ENCODE data around the gene LIFR. TPM values are rescaled to one million over a fixed set of nuclear protein-coding genes. Genes with fewer than 3 reads are reported as not detected.

LIFR gene
- total RNA-seq, 1 donor from 2014 or later = 33.4 TPM

DNA sequence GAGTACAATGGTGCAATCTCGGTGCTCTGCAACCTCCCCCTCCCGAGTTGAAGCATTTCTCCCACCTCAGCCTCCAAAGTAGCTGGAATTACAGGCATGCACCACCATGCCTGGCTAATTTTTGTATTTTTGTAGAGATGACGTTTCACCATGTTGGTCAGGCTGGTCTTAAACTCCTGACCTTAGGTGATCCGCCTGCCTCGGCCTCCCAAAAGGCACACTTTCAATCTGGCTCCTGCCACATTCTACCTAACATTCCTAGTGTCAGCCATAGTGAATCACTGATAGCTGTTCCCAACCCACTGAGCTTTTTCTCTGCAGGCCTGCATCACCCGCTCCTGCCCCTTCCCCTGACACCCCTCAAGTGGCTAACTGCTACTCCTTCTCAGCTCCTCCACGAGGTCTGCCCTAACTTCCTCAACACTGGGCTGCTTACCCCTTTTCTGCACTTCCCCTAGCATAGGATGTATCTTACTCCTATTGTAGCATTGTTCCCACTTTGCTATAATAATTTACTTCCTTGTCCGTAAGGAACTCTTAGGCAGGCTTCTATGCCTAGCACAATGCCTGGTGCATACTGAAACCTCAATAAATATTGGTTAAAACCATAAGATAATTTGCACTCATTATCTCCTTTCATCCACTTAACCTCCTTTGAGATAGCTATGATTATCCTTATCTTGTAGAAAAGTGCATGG, 42.0 kb upstream of the LIFR start:
- peaks cover 6% of the 10 kb centered on the region for H3K9me3 Mint-ChIP-seq (ENCODE audit: low read depth)
- no peak for DNase-seq (ENCODE audit: low spot score, unreplicated experiment)
- H3K27ac Mint-ChIP-seq = no peak overlapping the region
- peaks cover 3% of the 10 kb centered on the region for H3K27me3 Mint-ChIP-seq
- TF ChIP-seq, protein P1, sequence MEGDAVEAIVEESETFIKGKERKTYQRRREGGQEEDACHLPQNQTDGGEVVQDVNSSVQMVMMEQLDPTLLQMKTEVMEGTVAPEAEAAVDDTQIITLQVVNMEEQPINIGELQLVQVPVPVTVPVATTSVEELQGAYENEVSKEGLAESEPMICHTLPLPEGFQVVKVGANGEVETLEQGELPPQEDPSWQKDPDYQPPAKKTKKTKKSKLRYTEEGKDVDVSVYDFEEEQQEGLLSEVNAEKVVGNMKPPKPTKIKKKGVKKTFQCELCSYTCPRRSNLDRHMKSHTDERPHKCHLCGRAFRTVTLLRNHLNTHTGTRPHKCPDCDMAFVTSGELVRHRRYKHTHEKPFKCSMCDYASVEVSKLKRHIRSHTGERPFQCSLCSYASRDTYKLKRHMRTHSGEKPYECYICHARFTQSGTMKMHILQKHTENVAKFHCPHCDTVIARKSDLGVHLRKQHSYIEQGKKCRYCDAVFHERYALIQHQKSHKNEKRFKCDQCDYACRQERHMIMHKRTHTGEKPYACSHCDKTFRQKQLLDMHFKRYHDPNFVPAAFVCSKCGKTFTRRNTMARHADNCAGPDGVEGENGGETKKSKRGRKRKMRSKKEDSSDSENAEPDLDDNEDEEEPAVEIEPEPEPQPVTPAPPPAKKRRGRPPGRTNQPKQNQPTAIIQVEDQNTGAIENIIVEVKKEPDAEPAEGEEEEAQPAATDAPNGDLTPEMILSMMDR (IDR thresholded peaks at IDR 0.05; ENCODE audit: unreplicated experiment) = no peak
- H3K4me3 Mint-ChIP-seq (ENCODE audit: low read depth) = no peak overlapping the region
- H3K4me1 Mint-ChIP-seq (ENCODE audit: low read depth) = peaks cover 26% of the 10 kb centered on the region
- no peaks in the 10 kb centered on the region for H3K36me3 Mint-ChIP-seq (ENCODE audit: insufficient read depth)

DNA sequence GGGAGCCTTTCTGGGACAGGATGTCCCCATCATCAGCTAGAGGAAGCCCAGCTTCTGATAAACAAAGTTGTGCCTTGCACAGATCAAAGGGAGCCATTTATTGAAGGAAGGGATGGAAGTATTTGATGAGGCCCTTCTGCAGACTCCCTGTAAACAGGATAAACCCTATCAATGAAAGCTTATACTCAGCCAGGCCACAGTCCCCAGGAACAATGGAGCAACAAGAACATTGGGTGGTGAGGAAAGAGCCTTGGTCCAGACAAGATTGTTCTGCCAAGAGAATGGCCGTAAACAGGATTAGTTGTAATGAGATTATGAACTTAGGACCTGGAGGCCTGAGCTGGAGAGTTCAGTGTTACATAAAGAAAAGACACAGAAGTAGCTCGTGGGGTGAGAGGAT, 40.5 kb upstream of the LIFR start:
- no peak overlapping the region for H3K27ac Mint-ChIP-seq
- H3K36me3 Mint-ChIP-seq (ENCODE audit: insufficient read depth) = no peaks in the 10 kb centered on the region
- no peak overlapping the region for H3K4me3 Mint-ChIP-seq (ENCODE audit: low read depth)
- H3K27me3 Mint-ChIP-seq = peaks cover 3% of the 10 kb centered on the region
- no peak for DNase-seq (ENCODE audit: low spot score, unreplicated experiment)
- TF ChIP-seq, protein P1 (IDR thresholded peaks at IDR 0.05; ENCODE audit: unreplicated experiment) = no peak
- peaks cover 26% of the 10 kb centered on the region for H3K4me1 Mint-ChIP-seq (ENCODE audit: low read depth)
- H3K9me3 Mint-ChIP-seq (ENCODE audit: low read depth) = peaks cover 4% of the 10 kb centered on the region

DNA sequence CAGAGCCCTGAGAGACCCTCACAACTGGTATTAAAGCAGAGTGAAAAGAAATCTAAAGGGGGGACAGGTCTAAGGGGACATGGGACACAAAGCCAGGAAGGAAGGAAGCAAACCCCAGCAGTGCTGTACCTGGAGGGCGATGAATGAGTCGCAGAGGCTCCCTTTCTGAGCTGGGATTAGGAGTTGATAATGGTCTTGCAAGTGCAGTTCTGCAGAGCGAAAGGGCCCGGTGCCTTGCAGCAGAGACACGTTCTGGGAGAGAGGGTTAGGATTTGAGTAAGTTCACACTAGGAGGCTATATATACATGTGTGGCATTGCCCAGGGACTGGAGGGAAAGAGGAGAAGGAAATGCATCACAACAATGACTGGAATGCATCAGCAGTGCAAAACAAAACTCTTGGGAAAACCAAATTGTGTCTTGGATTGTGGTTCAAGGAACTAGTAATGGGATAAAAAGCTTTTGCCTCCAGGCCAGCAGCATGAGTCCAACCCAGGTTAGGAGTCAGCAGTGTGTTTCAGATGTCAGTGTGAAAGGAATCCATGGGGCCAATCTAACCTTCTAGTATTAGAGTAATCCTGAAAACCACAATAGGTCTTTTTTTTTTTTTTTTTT, 38.8 kb upstream of the LIFR start:
- no peak for DNase-seq (ENCODE audit: low spot score, unreplicated experiment)
- Mint-ChIP-seq H3K27me3 (peaks cover 3% of the 10 kb centered on the region), H3K36me3 (ENCODE audit: insufficient read depth) (no peaks in the 10 kb centered on the region), H3K9me3 (ENCODE audit: low read depth) (no peaks in the 10 kb centered on the region), H3K4me3 (ENCODE audit: low read depth) (no peak overlapping the region), H3K4me1 (ENCODE audit: low read depth) (peaks cover 26% of the 10 kb centered on the region), H3K27ac (no peak overlapping the region)
- TF ChIP-seq, protein P1 (IDR thresholded peaks at IDR 0.05; ENCODE audit: unreplicated experiment) = no peak

DNA sequence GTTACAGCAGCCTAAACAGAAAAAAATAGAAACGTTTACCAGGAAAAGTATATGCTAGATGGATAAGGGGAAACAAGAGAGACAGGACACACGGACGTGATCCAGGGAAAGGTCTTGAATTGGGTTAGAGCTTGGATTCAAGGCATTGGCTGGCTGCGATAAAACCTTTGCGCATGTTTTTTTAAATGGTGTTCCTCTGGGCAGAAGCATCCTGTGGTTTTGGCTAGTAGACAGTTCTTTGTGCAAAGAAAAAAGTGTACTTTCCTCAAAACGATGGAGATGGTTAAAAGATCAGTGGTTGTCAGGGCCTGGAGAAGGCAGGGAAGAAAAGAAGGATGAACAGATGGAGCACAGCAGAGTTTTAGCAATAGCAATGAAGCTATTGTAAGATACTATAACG, 37.5 kb upstream of the LIFR start:
- TF ChIP-seq, protein P1 (IDR thresholded peaks at IDR 0.05; ENCODE audit: unreplicated experiment) = no peak
- Mint-ChIP-seq H3K27ac (no peak overlapping the region), H3K4me3 (ENCODE audit: low read depth) (no peak overlapping the region), H3K27me3 (peaks cover 3% of the 10 kb centered on the region), H3K9me3 (ENCODE audit: low read depth) (no peaks in the 10 kb centered on the region), H3K4me1 (ENCODE audit: low read depth) (peaks cover 18% of the 10 kb centered on the region), H3K36me3 (ENCODE audit: insufficient read depth) (no peaks in the 10 kb centered on the region)
- DNase-seq (ENCODE audit: low spot score, unreplicated experiment) = no peak

DNA sequence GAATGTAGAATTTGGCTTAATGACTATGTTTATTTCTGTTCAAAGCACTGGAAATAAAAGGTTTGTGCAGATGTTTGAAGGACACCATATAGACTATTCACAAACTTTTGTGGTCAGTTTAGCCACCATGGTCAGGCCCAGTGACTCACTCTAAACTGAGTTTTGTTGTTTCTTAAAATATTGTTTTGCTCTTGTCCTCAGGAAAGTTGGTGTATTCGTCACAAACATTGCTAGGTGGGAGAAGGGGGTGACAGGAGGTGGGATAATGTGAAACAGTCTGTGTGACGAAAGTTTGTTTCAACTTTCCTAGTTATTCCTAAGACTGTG, 35.0 kb upstream of the LIFR start:
- DNase-seq (ENCODE audit: low spot score, unreplicated experiment) = no peak
- peaks cover 3% of the 10 kb centered on the region for H3K4me1 Mint-ChIP-seq (ENCODE audit: low read depth)
- TF ChIP-seq, protein P1 (IDR thresholded peaks at IDR 0.05; ENCODE audit: unreplicated experiment) = no peak
- H3K4me3 Mint-ChIP-seq (ENCODE audit: low read depth) = no peak overlapping the region
- H3K9me3 Mint-ChIP-seq (ENCODE audit: low read depth) = no peaks in the 10 kb centered on the region
- H3K27me3 Mint-ChIP-seq = peaks cover 3% of the 10 kb centered on the region
- H3K36me3 Mint-ChIP-seq (ENCODE audit: insufficient read depth) = no peaks in the 10 kb centered on the region
- H3K27ac Mint-ChIP-seq = no peak overlapping the region
